H9 (cell line): Measurements from ENCODE around the gene HPD. TPM values are rescaled to one million over a fixed set of nuclear protein-coding genes. Genes with fewer than 3 reads are reported as not detected.
A peak's percentile ranks its signal among the peaks of the same experiment; 100 is the strongest.
"Not testable (repeated sequence)": the region's sequence is repeated elsewhere in the genome, so short reads cannot be mapped to it uniquely, and the experiment has no call there.

Experiments
- DNase-seq: peaks from one replicate; pipeline ENCODE4 v3.0.0-alpha.2; 2017
- H2AFZ ChIP-seq: one replicate; pipeline ENCODE4 v1.6.1; 2013; ENCODE audit warnings: mild to moderate bottlenecking, low read length, control low read depth, moderate library complexity
- H2AK5ac ChIP-seq: 2 replicates; pipeline ENCODE4 v1.6.1; 2013; ENCODE audit warnings: low read length, control low read depth, mixed read lengths; ENCODE audit not compliant: insufficient read length
- H2BK120ac ChIP-seq: one replicate; pipeline ENCODE4 v1.6.1; 2013; ENCODE audit warnings: low read depth, mild to moderate bottlenecking, low read length, control low read depth, inconsistent platforms; ENCODE audit not compliant: poor library complexity, severe bottlenecking
- H2BK12ac ChIP-seq: 2 replicates; pipeline ENCODE4 v1.6.1; 2013; ENCODE audit warnings: low read length, control low read depth, mixed read lengths, low read depth; ENCODE audit not compliant: insufficient read length
- H2BK15ac ChIP-seq: 2 replicates; pipeline ENCODE4 v1.6.1; 2013; ENCODE audit warnings: low read depth, low read length, control low read depth
- H2BK20ac ChIP-seq: one replicate; pipeline ENCODE4 v1.6.1; 2013; ENCODE audit warnings: low read depth, mild to moderate bottlenecking, low read length, control low read depth, inconsistent platforms; ENCODE audit not compliant: poor library complexity, severe bottlenecking
- H2BK5ac ChIP-seq: 2 replicates; pipeline ENCODE4 v1.6.1; 2013; ENCODE audit warnings: low read length, control low read depth, mixed read lengths; ENCODE audit not compliant: insufficient read length
- H3K14ac ChIP-seq: 2 replicates; pipeline ENCODE4 v1.6.1; 2013; ENCODE audit warnings: low read length, control low read depth; ENCODE audit not compliant: insufficient read depth
- H3K18ac ChIP-seq: 2 replicates; pipeline ENCODE4 v1.6.1; 2013; ENCODE audit warnings: low read depth, mild to moderate bottlenecking, mixed read lengths, low read length, control low read depth; ENCODE audit not compliant: insufficient read length
- H3K23ac ChIP-seq: 2 replicates; pipeline ENCODE4 v1.6.1; 2013; ENCODE audit warnings: low read length, control low read depth, mixed read lengths, low read depth; ENCODE audit not compliant: insufficient read length
- H3K23me2 ChIP-seq: 2 replicates; pipeline ENCODE4 v1.6.1; 2013; ENCODE audit warnings: low read depth, mild to moderate bottlenecking, mixed read lengths, low read length, control low read depth; ENCODE audit not compliant: insufficient read length, poor library complexity, severe bottlenecking
- H3K27ac ChIP-seq: 2 replicates; pipeline ENCODE4 v1.5.1; 2013; ENCODE audit warnings: low read length, control low read depth, mixed read lengths, low read depth; ENCODE audit not compliant: insufficient read length
- H3K27me3 ChIP-seq: 2 replicates; pipeline ENCODE4 v1.6.1; 2013; ENCODE audit warnings: low read length, control low read depth, inconsistent platforms; ENCODE audit not compliant: insufficient read depth
- H3K4ac ChIP-seq: 2 replicates; pipeline ENCODE4 v1.6.1; 2013; ENCODE audit warnings: low read depth, mild to moderate bottlenecking, control low read depth, inconsistent platforms, low read length, moderate library complexity
- H3K4me1 ChIP-seq: 2 replicates; pipeline ENCODE4 v1.6.1; 2013; ENCODE audit warnings: low read length, control low read depth, inconsistent platforms; ENCODE audit not compliant: insufficient read depth
- H3K4me2 ChIP-seq: 2 replicates; pipeline ENCODE4 v1.6.1; 2013; ENCODE audit warnings: low read length, control low read depth, mixed read lengths; ENCODE audit not compliant: insufficient read length, insufficient read depth
- H3K56ac ChIP-seq: 2 replicates; pipeline ENCODE4 v1.6.1; 2013; ENCODE audit warnings: low read depth, mild to moderate bottlenecking, mixed read lengths, low read length, control low read depth; ENCODE audit not compliant: insufficient read length
- H3K79me1 ChIP-seq: 2 replicates; pipeline ENCODE4 v1.6.1; 2013; ENCODE audit warnings: low read depth, mild to moderate bottlenecking, moderate library complexity, low read length, control low read depth, inconsistent platforms; ENCODE audit not compliant: insufficient read depth, poor library complexity, severe bottlenecking
- H3K79me2 ChIP-seq: 2 replicates; pipeline ENCODE4 v1.6.1; 2013; ENCODE audit warnings: low read length, control low read depth, inconsistent platforms; ENCODE audit not compliant: insufficient read depth
- H3K9ac ChIP-seq: 2 replicates; pipeline ENCODE4 v1.6.1; 2013; ENCODE audit warnings: low read length, control low read depth, mixed read lengths; ENCODE audit not compliant: insufficient read length; ENCODE audit errors: extremely low read depth
- H3K9me3 ChIP-seq: one replicate; pipeline ENCODE4 v1.6.1; 2013; ENCODE audit warnings: low read depth, low read length, inconsistent platforms; ENCODE audit not compliant: control insufficient read depth
- H3T11ph ChIP-seq: one replicate; pipeline ENCODE4 v1.6.1; 2013; ENCODE audit warnings: mild to moderate bottlenecking, low read length, control low read depth, inconsistent platforms
- H4K20me1 ChIP-seq: one replicate; pipeline ENCODE4 v1.6.1; 2013; ENCODE audit not compliant: control insufficient read depth, insufficient read length, insufficient read depth
- H4K5ac ChIP-seq: 2 replicates; pipeline ENCODE4 v1.6.1; 2013; ENCODE audit warnings: low read depth, mild to moderate bottlenecking, mixed read lengths, low read length, control low read depth; ENCODE audit not compliant: insufficient read length
- H4K8ac ChIP-seq: replicated peaks from 2 replicates; pipeline ENCODE4 v1.6.1; 2013; ENCODE audit warnings: low read length, control low read depth, mixed read lengths, low read depth; ENCODE audit not compliant: insufficient read length
- H4K91ac ChIP-seq: 2 replicates; pipeline ENCODE4 v1.6.1; 2013; ENCODE audit warnings: low read depth, mild to moderate bottlenecking, moderate library complexity, mixed read lengths, low read length, control low read depth; ENCODE audit not compliant: insufficient read length
- H3K27ac Mint-ChIP-seq, 3 experiments: 2 replicates in 2 of 3; 3 replicates in 1 of 3; pipeline ENCODE4 v1.8.0; 2020 to 2021; ENCODE audit warnings: mixed read lengths in 3 of 3, mild to moderate bottlenecking in 1 of 3, moderate library complexity in 1 of 3
- H3K27me3 Mint-ChIP-seq: 2 replicates; pipeline ENCODE4 v1.8.0; 2021; ENCODE audit warnings: low read depth, mild to moderate bottlenecking, moderate library complexity, mixed read lengths
- H3K36me3 Mint-ChIP-seq, 3 experiments: 2 replicates in 2 of 3; 3 replicates in 1 of 3; pipeline ENCODE4 v1.8.0; 2020 to 2021; ENCODE audit warnings: low read depth in 3 of 3, mixed read lengths in 3 of 3; ENCODE audit not compliant: insufficient read depth in 1 of 3
- H3K4me1 Mint-ChIP-seq, 2 experiments: 2 replicates each; pipeline ENCODE4 v1.8.0; 2020; ENCODE audit warnings: mixed read lengths in 2 of 2
- H3K4me3 Mint-ChIP-seq, 2 experiments: 2 replicates in 1 of 2; 3 replicates in 1 of 2; pipeline ENCODE4 v1.8.0; 2020 to 2021; ENCODE audit warnings: mild to moderate bottlenecking in 2 of 2, mixed read lengths in 2 of 2, moderate library complexity in 1 of 2
- H3K9me3 Mint-ChIP-seq, 2 experiments: 2 replicates in 1 of 2; 3 replicates in 1 of 2; pipeline ENCODE4 v1.8.0; 2020; ENCODE audit warnings: mild to moderate bottlenecking in 2 of 2, mixed read lengths in 2 of 2, moderate library complexity in 1 of 2
- WGBS: extraction: QIAGEN DNeasy Blood & Tissue Kit; methylation state at CpG from one replicate; pipeline ENCODE4 v1.1.7; 2013; ENCODE audit warnings: missing lambda C conversion rate, low lambda C conversion rate, mixed read lengths; ENCODE audit not compliant: insufficient read length; ENCODE audit errors: extremely low coverage; 5-methylcytosine and 5-hydroxymethylcytosine counted together
- total RNA-seq: library from RNA; stranded (reverse); gene quantifications from 2 replicates; pipeline ENCODE4 v1.2.1, GENCODE V29; 2021
- TF ChIP-seq, protein P1 (sequence below): fragments of 200-600 bp; sonication (generic); conservative IDR thresholded peaks from 3 replicates; pipeline ENCODE4 v1.8.0; 2021; ENCODE audit warnings: antibody characterized with exemption, mild to moderate bottlenecking

Gene HPD
- total RNA-seq, 1 experiment from 2014 or later, result not detected

DNA sequence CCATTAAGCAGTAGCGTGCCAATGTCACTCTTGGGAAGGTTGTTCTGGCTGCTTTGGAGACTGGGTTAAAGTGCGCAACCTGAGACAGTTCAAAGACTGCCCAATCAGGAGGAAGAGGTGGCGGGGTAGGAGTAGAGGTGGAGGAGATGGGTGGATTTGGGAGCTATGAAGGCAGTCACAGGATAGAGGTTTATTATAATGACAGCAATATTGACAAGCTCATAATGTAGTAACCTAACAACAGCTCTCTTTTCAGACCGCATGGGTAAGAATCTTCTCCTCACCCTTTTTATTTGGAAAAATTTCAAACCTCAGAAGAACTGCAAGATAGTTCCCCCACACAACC is 24.6 kb upstream of the HPD start:
- H2AFZ ChIP-seq, result no peak overlapping the region
- no peak overlapping the region for H3K27ac ChIP-seq
- H4K91ac ChIP-seq, result no peak overlapping the region
- WGBS, result no CpG with 5 or more reads among the region's 4 CpGs
- H2BK5ac ChIP-seq, result no peak overlapping the region
- 0 out of 7 replicates have a peak overlapping the region, but pooled peaks of 1 of the 3 experiments have one; percentile 12 for H3K27ac Mint-ChIP-seq
- no peak overlapping the region for H3K9ac ChIP-seq
- no peak overlapping the region for H2BK12ac ChIP-seq
- H3K14ac ChIP-seq, result no peak overlapping the region
- H4K5ac ChIP-seq, result no peak overlapping the region
- TF ChIP-seq, protein P1, sequence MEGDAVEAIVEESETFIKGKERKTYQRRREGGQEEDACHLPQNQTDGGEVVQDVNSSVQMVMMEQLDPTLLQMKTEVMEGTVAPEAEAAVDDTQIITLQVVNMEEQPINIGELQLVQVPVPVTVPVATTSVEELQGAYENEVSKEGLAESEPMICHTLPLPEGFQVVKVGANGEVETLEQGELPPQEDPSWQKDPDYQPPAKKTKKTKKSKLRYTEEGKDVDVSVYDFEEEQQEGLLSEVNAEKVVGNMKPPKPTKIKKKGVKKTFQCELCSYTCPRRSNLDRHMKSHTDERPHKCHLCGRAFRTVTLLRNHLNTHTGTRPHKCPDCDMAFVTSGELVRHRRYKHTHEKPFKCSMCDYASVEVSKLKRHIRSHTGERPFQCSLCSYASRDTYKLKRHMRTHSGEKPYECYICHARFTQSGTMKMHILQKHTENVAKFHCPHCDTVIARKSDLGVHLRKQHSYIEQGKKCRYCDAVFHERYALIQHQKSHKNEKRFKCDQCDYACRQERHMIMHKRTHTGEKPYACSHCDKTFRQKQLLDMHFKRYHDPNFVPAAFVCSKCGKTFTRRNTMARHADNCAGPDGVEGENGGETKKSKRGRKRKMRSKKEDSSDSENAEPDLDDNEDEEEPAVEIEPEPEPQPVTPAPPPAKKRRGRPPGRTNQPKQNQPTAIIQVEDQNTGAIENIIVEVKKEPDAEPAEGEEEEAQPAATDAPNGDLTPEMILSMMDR, result no peak
- H3K4ac ChIP-seq, result no peak overlapping the region
- H3K4me3 Mint-ChIP-seq, result 0 out of 5 replicates have a peak overlapping the region, but pooled peaks of 1 of the 2 experiments have one; percentile 22
- H3K18ac ChIP-seq, result no peak overlapping the region
- no peak overlapping the region for H3K4me2 ChIP-seq
- no peak overlapping the region for H2BK120ac ChIP-seq
- no peak overlapping the region for H3K23ac ChIP-seq
- H2BK15ac ChIP-seq, result no peak overlapping the region
- no peaks in the 10 kb centered on the region for H3K79me2 ChIP-seq
- H3K9me3 ChIP-seq, result no peaks in the 10 kb centered on the region
- H3T11ph ChIP-seq, result no peak overlapping the region
- no peak overlapping the region for H3K56ac ChIP-seq
- no peak overlapping the region for H2BK20ac ChIP-seq
- no peaks in the 10 kb centered on the region for H3K9me3 Mint-ChIP-seq
- no peaks in the 10 kb centered on the region for H3K27me3 ChIP-seq
- H4K20me1 ChIP-seq, result no peaks in the 10 kb centered on the region
- no peaks in the 10 kb centered on the region for H3K79me1 ChIP-seq
- peaks cover 21% of the 10 kb centered on the region for H3K27me3 Mint-ChIP-seq
- peak; percentile 62 for DNase-seq
- H2AK5ac ChIP-seq, result no peak overlapping the region
- H3K4me1 ChIP-seq, result no peaks in the 10 kb centered on the region
- H3K36me3 Mint-ChIP-seq, result no peaks in the 10 kb centered on the region; a peak in 1 of 7 replicates
- no peak overlapping the region for H4K8ac ChIP-seq
- H3K4me1 Mint-ChIP-seq, result peaks cover 8 to 11% of the 10 kb centered on the region in 2 experiments
- H3K23me2 ChIP-seq, result no peaks in the 10 kb centered on the region

DNA sequence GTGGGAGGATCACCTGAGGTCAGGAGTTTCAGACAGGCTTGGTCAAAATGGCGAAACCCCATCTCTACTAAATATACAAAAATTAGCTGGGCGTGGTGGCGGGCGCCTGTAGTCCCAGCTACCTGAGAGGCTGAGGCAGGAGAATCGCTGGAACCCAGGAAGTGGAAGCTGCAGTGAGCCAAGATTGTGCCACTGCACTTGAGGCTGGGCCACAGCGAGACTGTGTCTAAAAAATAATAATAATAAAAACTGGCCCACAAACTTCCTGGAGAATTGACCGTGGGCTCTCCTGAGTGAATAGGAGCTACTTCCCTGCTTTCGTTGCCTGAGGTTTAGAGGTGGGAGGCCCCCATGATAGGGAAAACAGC is 17.4 kb upstream of the HPD start:
- not testable (repeated sequence) for H3K18ac ChIP-seq
- WGBS, result no CpG with 5 or more reads among the region's 8 CpGs

More for the DNA sequence above, 17.4 kb upstream of the HPD start:
- not testable (repeated sequence) for H3K4me1 ChIP-seq, H3K4ac ChIP-seq, H3K4me3 Mint-ChIP-seq, H2AK5ac ChIP-seq, H3K27ac Mint-ChIP-seq, H2BK20ac ChIP-seq, H3T11ph ChIP-seq, H2BK120ac ChIP-seq, H4K91ac ChIP-seq, H3K4me2 ChIP-seq, H3K14ac ChIP-seq, H3K56ac ChIP-seq, H3K9me3 ChIP-seq, H2BK5ac ChIP-seq, H3K9me3 Mint-ChIP-seq, H3K23me2 ChIP-seq, H2BK12ac ChIP-seq, H3K79me2 ChIP-seq, H2AFZ ChIP-seq, H3K4me1 Mint-ChIP-seq, H3K79me1 ChIP-seq, H3K27ac ChIP-seq, H3K9ac ChIP-seq, H3K36me3 Mint-ChIP-seq, H2BK15ac ChIP-seq, H4K5ac ChIP-seq, H3K27me3 Mint-ChIP-seq, H4K8ac ChIP-seq, H3K23ac ChIP-seq, H4K20me1 ChIP-seq, DNase-seq, H3K27me3 ChIP-seq
